OCI-LY7 (cell line): ENCODE measurements around the gene TM9SF4. TPM values are rescaled to one million over a fixed set of nuclear protein-coding genes. Genes with fewer than 3 reads are reported as not detected.

ENCODE experiments used
- BruUV-seq: library from RNA; stranded (reverse); fragments of 400-500 nt; replicated peaks from 2 replicates; lab custom pipeline; 2021; lab: Mats Ljungman, UMichigan
- CTCF ChIA-PET: fragments of 300-600 bp; sonication (Branson Sonifier 250); formaldehyde crosslinking; loops from one replicate; lab custom pipeline; 2022; ENCODE audit warnings: antibody characterized with exemption; ENCODE audit not compliant: unreplicated experiment; lab: Charles Lee
- POLR2A ChIA-PET: fragments of 300-600 bp; sonication (Branson Sonifier 250); formaldehyde crosslinking; loops from one replicate; lab custom pipeline; 2022; ENCODE audit warnings: antibody characterized with exemption; lab: Charles Lee
- DNase-seq: peaks from one replicate; pipeline ENCODE4 v3.0.0-alpha.2; 2015; ENCODE audit warnings: low spot score
- H2AFZ ChIP-seq: fragments of 200-600 bp; sonication (generic), shearing (Covaris generic); 2 replicates; pipeline ENCODE4 v1.6.1; 2014; ENCODE audit warnings: mild to moderate bottlenecking, antibody characterized with exemption, low read length, moderate library complexity
- H3K27ac ChIP-seq: fragments of 200-600 bp; sonication (generic); 2 replicates; pipeline ENCODE4 v1.5.1; 2014; ENCODE audit warnings: mixed run types, low read depth, mild to moderate bottlenecking, moderate library complexity, low read length, inconsistent platforms; ENCODE audit not compliant: poor library complexity, severe bottlenecking
- H3K36me3 ChIP-seq: fragments of 200-600 bp; sonication (generic); 2 replicates; pipeline ENCODE4 v1.6.1; 2014; ENCODE audit warnings: mild to moderate bottlenecking, antibody characterized with exemption, low read length, moderate library complexity, mixed read lengths; ENCODE audit not compliant: insufficient read depth
- H3K4me1 ChIP-seq: fragments of 200-600 bp; sonication (generic); 2 replicates; pipeline ENCODE4 v1.5.1; 2014; ENCODE audit warnings: mild to moderate bottlenecking, low read length; ENCODE audit not compliant: insufficient read depth, poor library complexity, severe bottlenecking
- H3K4me2 ChIP-seq: fragments of 200-600 bp; sonication (generic); 2 replicates; pipeline ENCODE4 v1.6.1; 2014; ENCODE audit warnings: mild to moderate bottlenecking, low read length
- H3K4me3 ChIP-seq: fragments of 200-600 bp; sonication (generic); 2 replicates; pipeline ENCODE4 v1.5.1; 2014; ENCODE audit warnings: mild to moderate bottlenecking, low read depth, low read length; ENCODE audit not compliant: poor library complexity, severe bottlenecking
- H3K79me2 ChIP-seq: fragments of 200-600 bp; sonication (generic); 2 replicates; pipeline ENCODE4 v1.6.1; 2016; ENCODE audit warnings: low read depth, mild to moderate bottlenecking, low read length, moderate library complexity, mixed read lengths; ENCODE audit not compliant: insufficient read depth
- H3K9me2 ChIP-seq: fragments of 200-600 bp; sonication (generic); 2 replicates; pipeline ENCODE4 v1.6.1; 2016; ENCODE audit warnings: mild to moderate bottlenecking, low read length, mixed read lengths; ENCODE audit not compliant: insufficient read depth
- H3K9me3 ChIP-seq: fragments of 200-600 bp; sonication (generic); 2 replicates; pipeline ENCODE4 v1.6.1; 2014; ENCODE audit warnings: mild to moderate bottlenecking, mixed run types, low read length, mixed read lengths
- H4K20me1 ChIP-seq: fragments of 200-600 bp; sonication (generic); 2 replicates; pipeline ENCODE4 v1.6.1; 2014; ENCODE audit warnings: mild to moderate bottlenecking, antibody characterized with exemption, low read length, moderate library complexity, mixed read lengths; ENCODE audit not compliant: insufficient read depth
- CTCF ChIP-seq: fragments of 200-600 bp; sonication (generic); conservative IDR thresholded peaks from 2 replicates; pipeline ENCODE4 v1.5.1; 2014; ENCODE audit warnings: mild to moderate bottlenecking, antibody characterized with exemption, low read length, moderate library complexity, mixed read lengths
- EZH2phosphoT487 ChIP-seq: fragments of 200-600 bp; sonication (generic); IDR thresholded peaks from 2 replicates; pipeline ENCODE4 v1.6.1; 2018; ENCODE audit warnings: low read depth, borderline replicate concordance, mild to moderate bottlenecking, mixed run types, antibody characterized with exemption, low read length, moderate library complexity, mixed read lengths
- intact Hi-C: fragments of 100-400 bp; cut with micrococcal nuclease; formaldehyde crosslinking; loops from one replicate; pipeline ENCODE4 v1.10.0; 2022; ENCODE audit not compliant: unreplicated experiment
- total RNA-seq, 2 experiments: library from RNA; depleted of rRNA in 1 of 2; stranded (reverse); fragments of >200 nt in 1 of 2; shearing (Covaris generic) in 1 of 2; gene quantifications; 2 replicates each; pipeline ENCODE4 v1.2.3, GENCODE V29; 2014 to 2022

TM9SF4 gene
- total RNA-seq, 2 experiments from 2014 or later: 20.8 to 38.9 TPM

GRCh38 chr20:32163951-32164350, 54.4 kb downstream of the TM9SF4 start:
- Histone ChIP-seq H3K9me3 (no peaks in the 10 kb centered on the region), H3K27ac (no peak overlapping the region), H3K9me2 (no peaks in the 10 kb centered on the region), H3K4me2 (no peak overlapping the region), H3K79me2 (no peaks in the 10 kb centered on the region), H2AFZ (no peak overlapping the region), H3K36me3 (peaks cover 69% of the 10 kb centered on the region), H3K4me3 (no peak overlapping the region), H3K4me1 (no peaks in the 10 kb centered on the region), H4K20me1 (no peaks in the 10 kb centered on the region)
- no peak for DNase-seq
- BruUV-seq: no TSS peak
- no peak for TF ChIP-seq EZH2phosphoT487
- no peak for TF ChIP-seq CTCF
- ChIA-PET POLR2A (no interaction called here), CTCF (no interaction called here)
- intact Hi-C loops: no loop called here

GRCh38 chr20:32164984-32165735, 55.6 kb downstream of the TM9SF4 start:
- BruUV-seq: no TSS peak
- Histone ChIP-seq H3K79me2 (no peaks in the 10 kb centered on the region), H4K20me1 (no peaks in the 10 kb centered on the region), H3K9me3 (no peaks in the 10 kb centered on the region), H3K9me2 (no peaks in the 10 kb centered on the region), H3K36me3 (peaks cover 57% of the 10 kb centered on the region), H3K4me3 (no peak overlapping the region), H3K4me2 (no peak overlapping the region), H3K4me1 (no peaks in the 10 kb centered on the region), H3K27ac (no peak overlapping the region), H2AFZ (no peak overlapping the region)
- no peak for TF ChIP-seq EZH2phosphoT487
- no peak for TF ChIP-seq CTCF
- CTCF ChIA-PET: no interaction called here
- no peak for DNase-seq
- intact Hi-C loops: no loop called here
- POLR2A ChIA-PET: no interaction called here
